Rectal smooth muscle tissue (tissue), 1 donor: ENCODE results near the gene ALDH3B2.

Experiments
- H3K27ac ChIP-seq: one replicate; pipeline ENCODE4 v1.7.0; 2013; ENCODE audit warnings: low read depth, low read length, inconsistent platforms
- H3K27me3 ChIP-seq: one replicate; pipeline ENCODE4 v1.7.0; 2013; ENCODE audit warnings: low read length; ENCODE audit not compliant: control insufficient read depth, insufficient read depth
- H3K36me3 ChIP-seq: one replicate; pipeline ENCODE4 v1.7.0; 2013; ENCODE audit warnings: low read length; ENCODE audit not compliant: control insufficient read depth, insufficient read depth
- H3K4me1 ChIP-seq: one replicate; pipeline ENCODE4 v1.7.0; 2013; ENCODE audit warnings: low read length; ENCODE audit not compliant: control insufficient read depth, insufficient read depth
- H3K4me3 ChIP-seq: one replicate; pipeline ENCODE4 v1.7.0; 2013; ENCODE audit warnings: low read length
- H3K9ac ChIP-seq: one replicate; pipeline ENCODE4 v1.7.0; 2013; ENCODE audit warnings: low read length

ALDH3B2 gene

DNA sequence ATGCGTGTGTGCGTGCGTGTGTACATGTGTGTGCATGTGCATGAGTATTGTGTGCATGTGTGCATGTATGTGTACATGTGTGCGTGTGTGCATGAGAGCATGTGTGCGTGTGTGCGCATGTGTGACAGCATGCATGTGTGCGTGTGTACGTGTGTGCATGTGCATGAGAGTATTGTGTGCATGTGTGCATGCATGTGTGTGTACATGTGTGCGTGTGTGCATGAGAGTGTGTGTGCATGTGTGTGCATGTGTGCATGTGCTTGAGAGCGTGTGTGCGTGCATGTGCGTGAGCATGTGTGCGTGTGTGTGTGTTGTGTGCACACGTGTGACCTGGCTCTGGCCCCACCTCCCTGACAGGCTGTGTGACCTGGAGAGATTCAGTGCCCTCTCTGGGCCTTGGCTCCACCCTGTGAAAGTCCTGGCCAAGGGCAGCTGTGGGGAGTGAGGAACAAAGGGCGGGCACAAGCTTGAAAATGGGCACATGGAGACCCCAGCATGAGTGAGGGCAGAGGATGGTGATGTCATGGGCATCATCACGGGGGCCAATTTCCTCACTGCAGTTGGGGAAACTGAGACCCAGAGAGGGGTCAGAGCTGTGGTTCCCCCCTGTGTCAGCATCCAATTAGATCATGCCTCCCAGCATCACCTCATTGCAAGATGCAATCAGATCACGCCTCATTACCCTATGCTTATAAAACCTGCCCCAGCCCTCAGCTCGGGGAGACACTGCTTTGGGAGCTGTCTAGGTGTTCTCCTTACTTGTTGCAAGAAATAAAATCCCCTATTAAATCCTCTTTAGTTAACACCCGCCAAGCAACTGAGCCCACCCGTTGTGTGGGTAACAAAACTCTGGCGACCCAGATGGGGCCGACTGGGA, 24.6 kb downstream of the ALDH3B2 start:
- Histone ChIP-seq H3K36me3 (no peaks in the 10 kb centered on the region), H3K4me1 (no peaks in the 10 kb centered on the region), H3K4me3 (peak overlapping the region; percentile 44), H3K27ac (no peak overlapping the region), H3K9ac (no peak overlapping the region), H3K27me3 (peaks cover 3% of the 10 kb centered on the region)

DNA sequence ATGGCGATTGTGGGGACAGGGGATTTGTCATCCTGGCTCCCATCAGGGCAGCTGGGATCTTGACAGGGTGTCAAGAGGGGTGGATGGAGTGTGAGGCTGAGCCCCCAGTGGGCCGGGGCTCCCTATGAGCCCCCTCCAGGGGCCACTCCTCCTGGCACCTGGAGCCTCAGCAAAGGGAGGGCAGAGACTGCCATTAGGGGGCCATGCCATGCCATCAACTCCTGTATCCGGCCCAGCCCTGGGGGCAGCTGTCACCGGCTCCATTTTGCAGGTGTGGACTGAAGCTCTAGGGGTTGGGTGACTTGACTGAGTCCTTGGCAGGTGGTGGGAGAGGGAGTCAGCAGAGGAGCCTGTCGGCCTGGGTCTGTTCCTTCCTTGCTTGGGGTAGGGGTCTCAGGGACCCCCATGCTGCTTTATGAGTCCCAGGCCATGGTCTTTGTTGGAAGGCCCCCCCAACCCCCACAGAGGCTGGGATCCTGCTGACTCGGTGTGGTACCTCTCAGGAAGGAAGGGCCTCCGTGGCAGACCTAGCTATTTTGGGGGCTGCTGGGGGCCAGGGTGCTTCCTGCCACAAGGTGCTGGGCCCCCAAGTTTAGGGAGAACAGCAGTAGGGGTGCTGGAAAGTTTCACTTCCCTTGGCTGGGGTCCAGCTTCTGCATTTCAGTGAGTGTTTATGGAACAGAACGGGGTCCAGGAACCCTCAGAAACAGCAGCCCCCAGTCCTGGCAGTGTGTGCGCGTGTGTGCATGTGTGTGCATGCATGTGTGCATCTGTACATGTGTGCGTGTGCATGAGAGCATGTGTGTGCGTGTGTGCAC, 25.4 kb downstream of the ALDH3B2 start:
- Histone ChIP-seq H3K9ac (no peak overlapping the region), H3K27me3 (peaks cover 3% of the 10 kb centered on the region), H3K4me3 (no peak overlapping the region), H3K36me3 (no peaks in the 10 kb centered on the region), H3K27ac (no peak overlapping the region), H3K4me1 (no peaks in the 10 kb centered on the region)

- Histone ChIP-seq H3K27ac (no peak overlapping the region), H3K36me3 (no peaks in the 10 kb centered on the region), H3K4me1 (no peaks in the 10 kb centered on the region), H3K27me3 (peaks cover 3% of the 10 kb centered on the region), H3K9ac (no peak overlapping the region), H3K4me3 (no peak overlapping the region)
Observed at GRCh38 chr11:67648140-67648795, 26.2 kb downstream of the ALDH3B2 start.

GRCh38 chr11:67647471-67647870, 27.0 kb downstream of the ALDH3B2 start:
- Histone ChIP-seq H3K9ac (no peak overlapping the region), H3K36me3 (no peaks in the 10 kb centered on the region), H3K27me3 (peaks cover 3% of the 10 kb centered on the region), H3K4me3 (no peak overlapping the region), H3K27ac (no peak overlapping the region), H3K4me1 (no peaks in the 10 kb centered on the region)

GRCh38 chr11:67646535-67647336, 27.7 kb downstream of the ALDH3B2 start:
- no peak overlapping the region for H3K9ac ChIP-seq
- no peak overlapping the region for H3K4me3 ChIP-seq
- peaks cover 3% of the 10 kb centered on the region for H3K27me3 ChIP-seq

GRCh38 chr11:67645521-67646461, 28.6 kb downstream of the ALDH3B2 start:
- Histone ChIP-seq H3K36me3 (no peaks in the 10 kb centered on the region), H3K4me1 (no peaks in the 10 kb centered on the region), H3K9ac (no peak overlapping the region), H3K27ac (no peak overlapping the region), H3K4me3 (no peak overlapping the region), H3K27me3 (peaks cover 3% of the 10 kb centered on the region)

More at GRCh38 chr11:67646535-67647336, 27.7 kb downstream of the ALDH3B2 start:
- no peaks in the 10 kb centered on the region for H3K36me3 ChIP-seq
- H3K27ac ChIP-seq, result no peak overlapping the region
- no peaks in the 10 kb centered on the region for H3K4me1 ChIP-seq

- H3K27ac ChIP-seq, result no peak overlapping the region
Observed at GRCh38 chr11:67644472-67645418, 29.7 kb downstream of the ALDH3B2 start.

DNA sequence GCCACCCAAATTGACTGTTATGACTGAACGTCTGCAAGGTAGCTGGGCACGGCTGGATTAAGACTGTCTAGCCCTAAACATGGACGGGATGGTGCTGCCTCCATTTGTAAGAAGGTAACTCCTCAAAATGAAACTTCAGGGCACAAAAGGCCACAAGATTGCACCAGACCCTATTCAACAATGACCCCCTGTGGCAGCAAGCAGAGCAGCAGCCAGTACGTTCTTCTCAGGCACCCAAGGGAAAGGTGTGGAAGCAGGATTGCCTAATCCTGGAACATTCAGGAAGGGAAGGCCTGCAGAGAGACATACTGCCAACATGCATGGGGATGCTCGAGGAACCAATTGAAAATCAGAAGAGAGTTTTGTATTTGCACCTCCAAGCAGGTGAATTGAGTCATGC, 30.4 kb downstream of the ALDH3B2 start:
- no peaks in the 10 kb centered on the region for H3K36me3 ChIP-seq
- H3K27ac ChIP-seq, result no peak overlapping the region
- H3K27me3 ChIP-seq, result no peaks in the 10 kb centered on the region
- H3K4me3 ChIP-seq, result no peak overlapping the region
- H3K4me1 ChIP-seq, result no peaks in the 10 kb centered on the region
- H3K9ac ChIP-seq, result no peak overlapping the region

More at GRCh38 chr11:67644472-67645418, 29.7 kb downstream of the ALDH3B2 start:
- Histone ChIP-seq H3K4me1 (no peaks in the 10 kb centered on the region), H3K9ac (no peak overlapping the region), H3K4me3 (no peak overlapping the region), H3K36me3 (no peaks in the 10 kb centered on the region), H3K27me3 (peaks cover 3% of the 10 kb centered on the region)

GRCh38 chr11:67642173-67643120, 32.0 kb downstream of the ALDH3B2 start:
- Histone ChIP-seq H3K27me3 (no peaks in the 10 kb centered on the region), H3K36me3 (no peaks in the 10 kb centered on the region), H3K4me3 (no peak overlapping the region), H3K4me1 (no peaks in the 10 kb centered on the region), H3K9ac (no peak overlapping the region), H3K27ac (no peak overlapping the region)
